Measurements from ENCODE around the gene TBC1D22A.

Gene TBC1D22A

GRCh38 chr22:47005506-47006408 is 243.3 kb downstream of the TBC1D22A start:
- DNase-seq = no peak

- no peak for DNase-seq
Observed at GRCh38 chr22:47006433-47006832, 244.0 kb downstream of the TBC1D22A start.

GRCh38 chr22:47006869-47007268 is 244.4 kb downstream of the TBC1D22A start:
- DNase-seq = no peak

GRCh38 chr22:47007496-47007895 is 245.0 kb downstream of the TBC1D22A start:
- DNase-seq = no peak

- no peak for DNase-seq
Observed at GRCh38 chr22:47008208-47008885, 245.9 kb downstream of the TBC1D22A start.

GRCh38 chr22:47009304-47010101 is 247.1 kb downstream of the TBC1D22A start:
- no peak for DNase-seq

GRCh38 chr22:47010211-47010610 is 247.8 kb downstream of the TBC1D22A start:
- DNase-seq = no peak

GRCh38 chr22:47011131-47011858 is 248.8 kb downstream of the TBC1D22A start:
- no peak for DNase-seq

GRCh38 chr22:47011859-47012258 is 249.4 kb downstream of the TBC1D22A start:
- DNase-seq = no peak

- no peak for DNase-seq
Observed at GRCh38 chr22:47012589-47013370, 250.3 kb downstream of the TBC1D22A start.

GRCh38 chr22:47013861-47014635 is 251.6 kb downstream of the TBC1D22A start:
- DNase-seq = no peak

GRCh38 chr22:47014636-47015345 is 252.3 kb downstream of the TBC1D22A start:
- DNase-seq = no peak

- no peak for DNase-seq
Observed at GRCh38 chr22:47015589-47016178, 253.2 kb downstream of the TBC1D22A start.

- no peak for DNase-seq
Observed at GRCh38 chr22:47016631-47017030, 254.2 kb downstream of the TBC1D22A start.

- no peak for DNase-seq
Observed at GRCh38 chr22:47017245-47017644, 254.8 kb downstream of the TBC1D22A start.

GRCh38 chr22:47018010-47018910 is 255.8 kb downstream of the TBC1D22A start:
- no peak for DNase-seq

GRCh38 chr22:47019012-47019790 is 256.8 kb downstream of the TBC1D22A start:
- no peak for DNase-seq

- DNase-seq = no peak
Observed at GRCh38 chr22:47020166-47020565, 257.7 kb downstream of the TBC1D22A start.
